Neural cell (in vitro differentiated cells): Measurements from ENCODE around the gene SAMD9.

ENCODE experiments used
- EZH2 ChIP-seq: fragments of 200-600, 300-800 bp; shearing (Covaris generic), sonication (generic); IDR thresholded peaks from 2 replicates; pipeline ENCODE4 v1.6.1; 2014; ENCODE audit warnings: antibody characterized with exemption, low read length, borderline replicate concordance, mild to moderate bottlenecking; ENCODE audit not compliant: insufficient read depth, poor library complexity, severe bottlenecking
- TF ChIP-seq, protein P1 (sequence below): fragments of 450-650 bp; IDR thresholded peaks from 2 replicates; pipeline ENCODE4 v1.5.1; 2014; ENCODE audit warnings: antibody characterized with exemption, mild to moderate bottlenecking, moderate library complexity; ENCODE audit not compliant: poor library complexity, severe bottlenecking

DNA sequence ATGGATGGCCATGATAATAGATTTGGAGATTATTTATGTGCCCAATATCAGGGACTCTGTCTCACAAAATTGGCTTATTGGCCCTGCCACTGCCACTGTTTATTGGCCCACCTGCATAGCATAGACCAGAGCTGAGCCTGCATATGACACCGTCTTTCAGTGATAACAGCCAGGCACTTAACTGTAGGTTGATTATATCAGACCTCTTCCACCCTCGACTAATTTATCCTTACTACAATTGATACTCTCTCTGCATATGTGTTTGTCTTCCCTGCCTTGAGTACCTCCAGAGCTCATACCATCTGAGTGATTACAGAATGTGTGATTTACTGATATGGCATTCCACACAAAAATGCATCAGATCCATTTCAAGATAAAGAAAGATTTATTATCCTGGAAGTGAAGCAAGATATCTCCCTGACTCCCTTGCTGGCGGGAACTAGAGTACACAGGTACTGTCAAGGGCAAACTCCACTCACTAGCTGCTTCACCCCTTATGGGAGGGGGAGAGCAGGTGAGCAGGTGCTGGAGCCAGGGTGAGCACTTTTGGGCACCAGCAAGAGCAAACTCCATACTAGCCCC, 43.5 kb upstream of the SAMD9 start:
- TF ChIP-seq, protein P1, sequence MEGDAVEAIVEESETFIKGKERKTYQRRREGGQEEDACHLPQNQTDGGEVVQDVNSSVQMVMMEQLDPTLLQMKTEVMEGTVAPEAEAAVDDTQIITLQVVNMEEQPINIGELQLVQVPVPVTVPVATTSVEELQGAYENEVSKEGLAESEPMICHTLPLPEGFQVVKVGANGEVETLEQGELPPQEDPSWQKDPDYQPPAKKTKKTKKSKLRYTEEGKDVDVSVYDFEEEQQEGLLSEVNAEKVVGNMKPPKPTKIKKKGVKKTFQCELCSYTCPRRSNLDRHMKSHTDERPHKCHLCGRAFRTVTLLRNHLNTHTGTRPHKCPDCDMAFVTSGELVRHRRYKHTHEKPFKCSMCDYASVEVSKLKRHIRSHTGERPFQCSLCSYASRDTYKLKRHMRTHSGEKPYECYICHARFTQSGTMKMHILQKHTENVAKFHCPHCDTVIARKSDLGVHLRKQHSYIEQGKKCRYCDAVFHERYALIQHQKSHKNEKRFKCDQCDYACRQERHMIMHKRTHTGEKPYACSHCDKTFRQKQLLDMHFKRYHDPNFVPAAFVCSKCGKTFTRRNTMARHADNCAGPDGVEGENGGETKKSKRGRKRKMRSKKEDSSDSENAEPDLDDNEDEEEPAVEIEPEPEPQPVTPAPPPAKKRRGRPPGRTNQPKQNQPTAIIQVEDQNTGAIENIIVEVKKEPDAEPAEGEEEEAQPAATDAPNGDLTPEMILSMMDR = no peak
- TF ChIP-seq EZH2 = no peak
